ENCODE results near the gene SLC16A11.

The SLC16A11 gene

GRCh38 chr17:7041607-7042500 is 2.0 kb downstream of the SLC16A11 start:
- Mint-ChIP-seq H3K4me1 (peaks cover 35% of the 10 kb centered on the region), H3K36me3 (no peaks in the 10 kb centered on the region), H3K27ac (peak overlapping the region; percentile 87), H3K9me3 (no peaks in the 10 kb centered on the region), H3K4me3 (peak overlapping the region; percentile 79), H3K27me3 (no peaks in the 10 kb centered on the region)

- Mint-ChIP-seq H3K36me3 (no peaks in the 10 kb centered on the region), H3K4me1 (peaks cover 40% of the 10 kb centered on the region), H3K27me3 (no peaks in the 10 kb centered on the region), H3K4me3 (no peak overlapping the region), H3K9me3 (no peaks in the 10 kb centered on the region), H3K27ac (no peak overlapping the region)
Observed at GRCh38 chr17:7039832-7040231, 4.1 kb downstream of the SLC16A11 start.

GRCh38 chr17:7038025-7038862 is 5.6 kb downstream of the SLC16A11 start:
- Mint-ChIP-seq H3K4me1 (peaks cover 50% of the 10 kb centered on the region), H3K4me3 (no peak overlapping the region), H3K9me3 (no peaks in the 10 kb centered on the region), H3K36me3 (no peaks in the 10 kb centered on the region), H3K27ac (peak overlapping the region; percentile 56), H3K27me3 (no peaks in the 10 kb centered on the region)

- no peaks in the 10 kb centered on the region for H3K9me3 Mint-ChIP-seq
- H3K27ac Mint-ChIP-seq: peak within 1 kb of the TSS; percentile 98
- peaks cover 47% of the 10 kb centered on the region for H3K4me1 Mint-ChIP-seq
- no peaks in the 10 kb centered on the region for H3K36me3 Mint-ChIP-seq
- H3K27me3 Mint-ChIP-seq: no peaks in the 10 kb centered on the region
- peak within 1 kb of the TSS; percentile 92 for H3K4me3 Mint-ChIP-seq
Observed at GRCh38 chr17:7035591-7036368, 8.1 kb downstream of the SLC16A11 start, which contains the start of gene SLC16A13. Gene SLC16A13 (plus strand): TSS chr17:7036015. CDS start chr17:7036383, 368 bp downstream.

- Mint-ChIP-seq H3K27me3 (no peaks in the 10 kb centered on the region), H3K27ac (peak overlapping the region; percentile 98), H3K4me3 (peak overlapping the region; percentile 92), H3K36me3 (no peaks in the 10 kb centered on the region), H3K4me1 (peaks cover 54% of the 10 kb centered on the region), H3K9me3 (no peaks in the 10 kb centered on the region)
Observed at GRCh38 chr17:7034955-7035590, 8.8 kb downstream of the SLC16A11 start.

GRCh38 chr17:7029659-7030058 is 14.2 kb downstream of the SLC16A11 start:
- no peaks in the 10 kb centered on the region for H3K27me3 Mint-ChIP-seq
- H3K27ac Mint-ChIP-seq: peak overlapping the region; percentile 89
- no peaks in the 10 kb centered on the region for H3K36me3 Mint-ChIP-seq
- H3K4me1 Mint-ChIP-seq: peaks cover 46% of the 10 kb centered on the region
- H3K9me3 Mint-ChIP-seq: no peaks in the 10 kb centered on the region
- peak overlapping the region; percentile 81 for H3K4me3 Mint-ChIP-seq

- Mint-ChIP-seq H3K36me3 (no peaks in the 10 kb centered on the region), H3K4me3 (no peak overlapping the region), H3K9me3 (no peaks in the 10 kb centered on the region), H3K27me3 (no peaks in the 10 kb centered on the region), H3K4me1 (peaks cover 43% of the 10 kb centered on the region), H3K27ac (peak overlapping the region; percentile 42)
Observed at GRCh38 chr17:7029096-7029495, 14.8 kb downstream of the SLC16A11 start.

- H3K36me3 Mint-ChIP-seq: no peaks in the 10 kb centered on the region
- H3K27ac Mint-ChIP-seq: no peak overlapping the region
- H3K9me3 Mint-ChIP-seq: no peaks in the 10 kb centered on the region
- peaks cover 42% of the 10 kb centered on the region for H3K4me1 Mint-ChIP-seq
- no peaks in the 10 kb centered on the region for H3K27me3 Mint-ChIP-seq
- H3K4me3 Mint-ChIP-seq: no peak overlapping the region
Observed at GRCh38 chr17:7027335-7027734, 16.6 kb downstream of the SLC16A11 start.

- Mint-ChIP-seq H3K9me3 (no peaks in the 10 kb centered on the region), H3K36me3 (no peaks in the 10 kb centered on the region), H3K27ac (peak overlapping the region; percentile 19), H3K27me3 (no peaks in the 10 kb centered on the region), H3K4me1 (peaks cover 44% of the 10 kb centered on the region), H3K4me3 (no peak overlapping the region)
Observed at GRCh38 chr17:7026471-7027115, 17.3 kb downstream of the SLC16A11 start.

GRCh38 chr17:7025245-7025644 is 18.6 kb downstream of the SLC16A11 start:
- Mint-ChIP-seq H3K27me3 (no peaks in the 10 kb centered on the region), H3K27ac (peak overlapping the region; percentile 35), H3K36me3 (no peaks in the 10 kb centered on the region), H3K4me1 (peaks cover 48% of the 10 kb centered on the region), H3K4me3 (no peak overlapping the region), H3K9me3 (no peaks in the 10 kb centered on the region)

GRCh38 chr17:7024402-7024785 is 19.5 kb downstream of the SLC16A11 start:
- Mint-ChIP-seq H3K4me1 (peaks cover 42% of the 10 kb centered on the region), H3K4me3 (no peak overlapping the region), H3K27ac (no peak overlapping the region), H3K27me3 (no peaks in the 10 kb centered on the region), H3K36me3 (no peaks in the 10 kb centered on the region), H3K9me3 (no peaks in the 10 kb centered on the region)

- peaks cover 36% of the 10 kb centered on the region for H3K4me1 Mint-ChIP-seq
- H3K36me3 Mint-ChIP-seq: no peaks in the 10 kb centered on the region
- H3K9me3 Mint-ChIP-seq: no peaks in the 10 kb centered on the region
- H3K4me3 Mint-ChIP-seq: peak overlapping the region; percentile 66
- H3K27me3 Mint-ChIP-seq: no peaks in the 10 kb centered on the region
- H3K27ac Mint-ChIP-seq: peak overlapping the region; percentile 88
Observed at GRCh38 chr17:7023576-7024401, 20.1 kb downstream of the SLC16A11 start.

GRCh38 chr17:7022781-7023571 is 20.9 kb downstream of the SLC16A11 start, which contains the start of gene BCL6B:
Gene BCL6B (plus strand): TSS chr17:7023050. CDS start chr17:7023672, 622 bp downstream.
- Mint-ChIP-seq H3K27ac (peak within 1 kb of the TSS; percentile 88), H3K27me3 (no peaks in the 10 kb centered on the region), H3K36me3 (no peaks in the 10 kb centered on the region), H3K9me3 (no peaks in the 10 kb centered on the region), H3K4me3 (peak within 1 kb of the TSS; percentile 66), H3K4me1 (peaks cover 34% of the 10 kb centered on the region)

All from activated naive CD4-positive, alpha-beta T cell treated with anti-CD3 and anti-CD28 coated beads, Interleukin-2, amount 50 U/mL, for 24 hours (primary cell).